ENCODE results near the gene RECQL5. TPM values are rescaled to one million over a fixed set of nuclear protein-coding genes. Genes with fewer than 3 reads are reported as not detected.

The RECQL5 gene
- total RNA-seq, 4 donors from 2014 or later: 41.9 to 91.8 (median 70.1) TPM

- Histone ChIP-seq H3K4me1 (peaks cover 16 to 17% of the 10 kb centered on the region in 2 donors), H3K36me3 (peaks cover 22 to 29% of the 10 kb centered on the region in 2 donors), H3K9me3 (no peaks in the 10 kb centered on the region), H3K4me3 (replicated peaks in 1 of 3) (peak overlapping the region in 1 of 3 donors; percentile 79), H3K27me3 (no peaks in the 10 kb centered on the region), H3K27ac (no peak overlapping the region)
- no peak for DNase-seq
- intact Hi-C loops (cut with DNase I): loop anchor here (10.0 kb wide), 1 partner anchor 179 kb away; the partner anchor contains the start of gene UNC13D
- no peak for TF ChIP-seq POLR2A (IDR thresholded peaks at IDR 0.05)
- no peak for TF ChIP-seq CTCF (IDR thresholded peaks at IDR 0.05)
- WGBS, 2 donors: 84 to 91% methylated on average over 10 of the region's 10 CpGs
Observed at GRCh38 chr17:75665981-75666380, 973 bp downstream of the RECQL5 start.

- intact Hi-C loops (cut with DNase I): loop anchor here (10.0 kb wide), 1 partner anchor 181 kb away; the partner anchor contains the start of gene UNC13D
- Histone ChIP-seq H3K27ac (no peak overlapping the region), H3K27me3 (no peaks in the 10 kb centered on the region), H3K9me3 (no peaks in the 10 kb centered on the region), H3K36me3 (peaks cover 14 to 21% of the 10 kb centered on the region in 2 donors), H3K4me3 (replicated peaks in 1 of 3) (no peak overlapping the region), H3K4me1 (peaks cover 16 to 17% of the 10 kb centered on the region in 2 donors)
- no peak for DNase-seq
- TF ChIP-seq CTCF (IDR thresholded peaks at IDR 0.05) (no peak), POLR2A (IDR thresholded peaks at IDR 0.05) (no peak)
- WGBS, 2 donors: 93% methylated on average over 3 of the region's 3 CpGs
Observed at GRCh38 chr17:75664099-75664549, 2.8 kb downstream of the RECQL5 start.

GRCh38 chr17:75662511-75662910 lies 4.4 kb downstream of the RECQL5 start:
- Histone ChIP-seq H3K27ac (no peak overlapping the region), H3K4me1 (peaks cover 9% of the 10 kb centered on the region in 2 donors), H3K4me3 (replicated peaks in 1 of 3) (no peak overlapping the region), H3K9me3 (no peaks in the 10 kb centered on the region), H3K36me3 (peaks cover 13 to 19% of the 10 kb centered on the region in 2 donors), H3K27me3 (no peaks in the 10 kb centered on the region)
- TF ChIP-seq CTCF (IDR thresholded peaks at IDR 0.05): no peak
- no peak for TF ChIP-seq POLR2A (IDR thresholded peaks at IDR 0.05)
- intact Hi-C loops (cut with DNase I): loop anchor here (10.0 kb wide), 1 partner anchor 182 kb away; the partner anchor contains the start of gene UNC13D
- DNase-seq: no peak
- WGBS, 2 donors: 97 to 99% methylated on average over 9 of the region's 9 CpGs

GRCh38 chr17:75661531-75661930 lies 5.4 kb downstream of the RECQL5 start:
- Histone ChIP-seq H3K27ac (no peak overlapping the region), H3K9me3 (no peaks in the 10 kb centered on the region), H3K36me3 (peaks cover 13 to 21% of the 10 kb centered on the region in 2 donors), H3K4me3 (replicated peaks in 1 of 3) (no peak overlapping the region), H3K27me3 (no peaks in the 10 kb centered on the region), H3K4me1 (peaks cover 6 to 8% of the 10 kb centered on the region in 2 donors)
- no peak for DNase-seq
- TF ChIP-seq POLR2A (IDR thresholded peaks at IDR 0.05) (no peak), CTCF (IDR thresholded peaks at IDR 0.05) (no peak)
- 89 to 92% methylated on average over 4 of the region's 4 CpGs for WGBS, 2 donors
- intact Hi-C loops (cut with DNase I): loop anchor here (10.0 kb wide), 1 partner anchor 183 kb away; the partner anchor contains the start of gene UNC13D

- 82 to 89% methylated on average over 5 of the region's 5 CpGs for WGBS, 2 donors
- no peak for DNase-seq
- peaks cover 13 to 21% of the 10 kb centered on the region in 2 donors for H3K36me3 ChIP-seq
Observed at GRCh38 chr17:75658237-75658636, 8.7 kb downstream of the RECQL5 start.

More at GRCh38 chr17:75658237-75658636, 8.7 kb downstream of the RECQL5 start:
- Histone ChIP-seq H3K4me1 (no peaks in the 10 kb centered on the region), H3K27ac (no peak overlapping the region), H3K9me3 (no peaks in the 10 kb centered on the region), H3K27me3 (no peaks in the 10 kb centered on the region), H3K4me3 (replicated peaks in 1 of 3) (no peak overlapping the region)
- TF ChIP-seq POLR2A (IDR thresholded peaks at IDR 0.05) (no peak), CTCF (IDR thresholded peaks at IDR 0.05) (no peak)
- intact Hi-C loops (cut with DNase I): no loop called here

Measured in thyroid gland (tissue), 4 donors.